ENCODE data around the gene MSMB. TPM values are rescaled to one million over a fixed set of nuclear protein-coding genes. Genes with fewer than 3 reads are reported as not detected.

Gene MSMB
- polyA plus RNA-seq, 1 donor (not counting 4 experiments of a cell fraction or from before 2014, with no cell fraction given): not detected

- Histone ChIP-seq H3K4me2 (ENCODE audit: control insufficient read depth, extremely low read depth, insufficient read depth, low read depth, low read length) (no peak overlapping the region), H3K27me3 (ENCODE audit: control insufficient read depth, extremely low read depth, insufficient read depth, low read length) (no peaks in the 10 kb centered on the region), H4K20me1 (ENCODE audit: control insufficient read depth, extremely low read depth, insufficient read depth, low read length) (no peaks in the 10 kb centered on the region), H3K79me2 (ENCODE audit: control insufficient read depth, insufficient read depth, low read length) (no peaks in the 10 kb centered on the region), H3K9ac (ENCODE audit: control insufficient read depth, extremely low read depth, insufficient read depth, low read length) (no peak overlapping the region), H2AFZ (ENCODE audit: control insufficient read depth, low read length) (no peak overlapping the region), H3K4me3 (ENCODE audit: control insufficient read depth in 2 of 3, extremely low read depth in 1 of 3, insufficient read depth in 2 of 3, low read depth in 1 of 3, low read length in 3 of 3) (no peak overlapping the region), H3K27ac (ENCODE audit: control insufficient read depth, insufficient read depth, low read length) (no peak overlapping the region), H3K9me1 (ENCODE audit: control insufficient read depth, extremely low read depth, insufficient read depth, low read length) (no peaks in the 10 kb centered on the region), H3K4me1 (ENCODE audit: control insufficient read depth, extremely low read depth, insufficient read depth, low read length) (no peaks in the 10 kb centered on the region), H3K36me3 (ENCODE audit: control insufficient read depth in 2 of 2, extremely low read depth in 1 of 2, insufficient read depth in 2 of 2, low read length in 2 of 2) (no peaks in the 10 kb centered on the region), H3K9me3 (ENCODE audit: control insufficient read depth, low read depth, low read length) (no peaks in the 10 kb centered on the region)
- TF ChIP-seq CTCF (optimal IDR thresholded peaks at IDR 0.05 in 1 of 3, IDR thresholded peaks at IDR 0.05 in 1 of 3, conservative IDR thresholded peaks at IDR 0.05 in 1 of 3; ENCODE audit: extremely low read depth in 1 of 3, insufficient read depth in 2 of 3, low read length in 3 of 3): no peak
- no peak for DNase-seq (ENCODE audit: low read depth, low spot score)
- FAIRE-seq: no peak
- dilution Hi-C loops (cut with MboI; ENCODE audit: extremely low pct_ligation_motif_present, low sequenced_read_pairs): no loop called here
These were observed 28.3 kb upstream of the MSMB start for GRCh38 chr10:46074196-46074946.

GRCh38 chr10:46073564-46073963 is 27.5 kb upstream of the MSMB start:
- no peak for TF ChIP-seq CTCF (optimal IDR thresholded peaks at IDR 0.05 in 1 of 3, IDR thresholded peaks at IDR 0.05 in 1 of 3, conservative IDR thresholded peaks at IDR 0.05 in 1 of 3; ENCODE audit: extremely low read depth in 1 of 3, insufficient read depth in 2 of 3, low read length in 3 of 3)
- TF ChIP-seq EZH2 (IDR thresholded peaks at IDR 0.05; ENCODE audit: low read length): no peak
- H3K36me3 ChIP-seq (ENCODE audit: control insufficient read depth in 2 of 2, extremely low read depth in 1 of 2, insufficient read depth in 2 of 2, low read length in 2 of 2): no peaks in the 10 kb centered on the region
- no peak overlapping the region for H3K27ac ChIP-seq (ENCODE audit: control insufficient read depth, insufficient read depth, low read length)
- no peak overlapping the region for H2AFZ ChIP-seq (ENCODE audit: control insufficient read depth, low read length)
- no peak overlapping the region for H3K9ac ChIP-seq (ENCODE audit: control insufficient read depth, extremely low read depth, insufficient read depth, low read length)
- H3K9me1 ChIP-seq (ENCODE audit: control insufficient read depth, extremely low read depth, insufficient read depth, low read length): no peaks in the 10 kb centered on the region
- no peak for FAIRE-seq
- H3K4me2 ChIP-seq (ENCODE audit: control insufficient read depth, extremely low read depth, insufficient read depth, low read depth, low read length): no peak overlapping the region
- dilution Hi-C loops (cut with MboI; ENCODE audit: extremely low pct_ligation_motif_present, low sequenced_read_pairs): no loop called here
- no peaks in the 10 kb centered on the region for H3K4me1 ChIP-seq (ENCODE audit: control insufficient read depth, extremely low read depth, insufficient read depth, low read length)
- no peak for DNase-seq (ENCODE audit: low read depth, low spot score)
- H3K27me3 ChIP-seq (ENCODE audit: control insufficient read depth, extremely low read depth, insufficient read depth, low read length): no peaks in the 10 kb centered on the region
- H3K4me3 ChIP-seq (ENCODE audit: control insufficient read depth in 2 of 3, extremely low read depth in 1 of 3, insufficient read depth in 2 of 3, low read depth in 1 of 3, low read length in 3 of 3): no peak overlapping the region
- H3K79me2 ChIP-seq (ENCODE audit: control insufficient read depth, insufficient read depth, low read length): no peaks in the 10 kb centered on the region
- no peaks in the 10 kb centered on the region for H4K20me1 ChIP-seq (ENCODE audit: control insufficient read depth, extremely low read depth, insufficient read depth, low read length)
- no peaks in the 10 kb centered on the region for H3K9me3 ChIP-seq (ENCODE audit: control insufficient read depth, low read depth, low read length)
